HG03039 (cell line): ENCODE data around the gene PRKAG3.

ENCODE experiments used
- ATAC-seq: cut with Tn5 transposase; IDR thresholded peaks from one replicate; pipeline ENCODE4 v1.9.1; 2021; ENCODE audit warnings: mild to moderate bottlenecking, moderate library complexity; ENCODE audit not compliant: unreplicated experiment

The PRKAG3 gene

GRCh38 chr2:218831378-218831990, at the start of gene PRKAG3:
Gene PRKAG3, minus strand, starts transcription at chr2:218831803.
- ATAC-seq, result no peak

DNA sequence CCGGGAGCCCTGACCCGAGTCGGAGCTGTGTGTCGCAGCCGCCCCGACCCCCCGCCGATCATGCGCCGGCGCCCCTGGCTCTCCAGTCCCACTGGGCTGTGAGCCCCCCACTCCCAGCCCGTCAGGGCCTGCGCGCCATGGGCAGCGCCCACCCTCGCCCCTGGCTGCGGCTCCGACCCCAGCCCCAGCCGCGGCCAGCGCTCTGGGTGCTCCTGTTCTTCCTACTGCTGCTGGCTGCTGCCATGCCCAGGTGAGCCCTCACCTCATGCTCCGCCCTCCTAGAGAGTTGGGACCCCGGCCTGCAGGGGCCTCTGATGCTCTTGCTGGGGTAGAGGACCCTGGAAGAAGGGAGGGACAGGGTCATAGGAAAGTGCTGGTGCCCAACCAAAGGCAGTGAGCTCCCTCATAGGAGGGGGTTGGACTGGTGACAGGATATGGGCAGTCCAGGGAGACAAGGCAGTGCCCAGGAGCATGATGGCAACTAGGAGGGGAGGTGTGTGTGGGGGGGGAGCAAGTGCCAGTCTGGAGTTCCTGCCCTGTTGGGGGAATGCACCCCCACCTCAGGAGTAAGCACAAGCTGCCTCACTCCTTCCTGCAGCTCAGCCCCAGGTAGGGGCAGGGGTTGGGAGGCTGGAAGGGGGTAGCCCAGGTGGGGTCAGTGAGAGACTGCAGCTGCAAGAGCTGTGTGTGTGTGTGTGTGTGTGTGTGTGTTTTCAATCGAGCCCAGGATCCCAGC, 49.4 kb upstream of the PRKAG3 start:
- no peak for ATAC-seq

- no peak for ATAC-seq
Observed at GRCh38 chr2:218880102-218880858, 48.7 kb upstream of the PRKAG3 start, which contains the start of gene WNT10A. Gene WNT10A, plus strand, starts transcription at chr2:218880852. Its CDS starts 144 bp downstream, at chr2:218880996.

- ATAC-seq, result no peak
Observed at GRCh38 chr2:218879776-218880101, 48.1 kb upstream of the PRKAG3 start.

- no peak for ATAC-seq
Observed at GRCh38 chr2:218878926-218879761, 47.5 kb upstream of the PRKAG3 start.

DNA sequence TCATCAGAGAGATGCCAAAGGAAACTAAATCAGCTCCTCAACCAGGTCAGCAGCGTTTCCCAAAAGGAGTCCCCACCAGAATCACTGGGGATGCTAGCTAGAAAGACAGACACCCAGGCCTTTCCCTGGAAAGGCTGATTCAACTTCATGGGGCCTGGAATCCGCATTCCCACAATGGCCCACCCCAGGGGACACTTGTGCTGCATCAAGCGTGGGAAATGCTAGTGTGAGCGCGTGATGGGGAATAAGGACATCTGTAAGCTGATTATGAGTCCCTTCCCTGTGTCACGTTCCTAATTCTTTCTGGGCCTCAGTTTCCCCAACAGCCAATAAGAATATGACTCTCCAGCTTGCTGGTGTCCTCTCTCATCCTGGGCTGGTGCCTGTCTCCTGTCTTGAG, 46.9 kb upstream of the PRKAG3 start:
- no peak for ATAC-seq

GRCh38 chr2:218877891-218878290, 46.3 kb upstream of the PRKAG3 start:
- ATAC-seq, result no peak

GRCh38 chr2:218877331-218877730, 45.7 kb upstream of the PRKAG3 start:
- ATAC-seq, result no peak

GRCh38 chr2:218876562-218877219, 45.1 kb upstream of the PRKAG3 start:
- no peak for ATAC-seq

DNA sequence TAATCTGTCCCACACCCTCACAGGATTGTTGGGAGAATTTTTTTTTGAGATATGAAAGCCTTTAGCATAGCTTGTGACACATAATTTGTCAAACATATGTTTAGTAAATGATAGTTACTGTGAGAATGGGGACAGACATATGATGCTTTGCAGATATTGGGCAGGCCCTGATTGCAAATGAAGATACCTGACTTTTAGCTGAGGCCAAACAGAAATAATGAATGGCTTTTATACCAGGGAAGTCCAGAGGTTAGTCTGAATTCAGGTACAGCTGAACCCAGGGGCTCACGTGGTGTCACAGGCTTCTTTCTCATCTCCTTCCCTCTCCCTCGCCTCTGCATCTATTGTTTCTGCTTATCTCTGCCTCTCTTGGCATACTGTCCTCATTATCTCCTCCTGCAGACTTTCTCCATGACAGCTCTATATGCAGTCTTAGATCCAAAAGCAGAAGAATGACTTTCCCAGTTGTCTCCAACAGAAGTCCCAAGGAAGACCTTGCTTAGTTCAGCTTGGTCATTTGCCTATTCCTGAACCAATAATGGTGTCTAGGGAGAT, 44.2 kb upstream of the PRKAG3 start:
- ATAC-seq, result no peak

- no peak for ATAC-seq
Observed at GRCh38 chr2:218873359-218874194, 42.0 kb upstream of the PRKAG3 start.

DNA sequence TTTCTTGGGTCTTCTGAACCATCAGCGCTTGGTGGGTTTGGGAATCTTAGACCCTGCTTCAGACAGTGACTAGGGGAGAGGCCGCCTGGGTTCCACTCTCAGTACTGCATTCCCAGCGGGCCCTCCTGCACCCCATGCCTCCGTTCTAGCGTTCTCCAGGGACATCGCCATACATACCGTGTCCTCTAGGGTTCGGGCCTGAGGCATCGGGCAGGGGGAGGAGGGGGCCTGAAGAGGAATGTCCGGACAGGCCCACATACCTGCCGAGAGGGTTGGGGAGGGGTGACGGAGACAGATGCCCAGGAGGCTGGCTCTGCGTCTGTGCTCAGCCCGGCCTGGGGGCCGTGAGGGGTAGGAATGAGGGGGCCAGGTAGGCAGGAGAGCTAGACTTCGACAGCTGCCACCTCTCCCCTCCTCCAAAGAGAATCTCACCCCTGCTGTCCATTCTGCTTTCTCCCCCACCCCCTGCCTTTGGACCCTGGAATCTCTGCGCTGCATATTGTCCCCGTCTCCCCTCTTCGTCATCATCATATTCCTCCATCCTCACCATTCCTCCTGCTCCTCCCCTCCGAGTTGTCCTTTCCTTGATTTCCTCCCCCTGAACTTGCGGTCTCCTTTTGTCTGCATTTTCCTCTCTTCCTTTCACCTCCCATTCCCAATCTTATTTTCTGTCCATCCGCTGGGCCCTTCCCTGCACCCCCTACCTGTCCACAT, 41.2 kb upstream of the PRKAG3 start:
- ATAC-seq, result no peak

- no peak for ATAC-seq
Observed at GRCh38 chr2:218871345-218872302, 40.0 kb upstream of the PRKAG3 start.

- no peak for ATAC-seq
Observed at GRCh38 chr2:218870984-218871344, 39.4 kb upstream of the PRKAG3 start.

- no peak for ATAC-seq
Observed at GRCh38 chr2:218869064-218869463, 37.5 kb upstream of the PRKAG3 start.

DNA sequence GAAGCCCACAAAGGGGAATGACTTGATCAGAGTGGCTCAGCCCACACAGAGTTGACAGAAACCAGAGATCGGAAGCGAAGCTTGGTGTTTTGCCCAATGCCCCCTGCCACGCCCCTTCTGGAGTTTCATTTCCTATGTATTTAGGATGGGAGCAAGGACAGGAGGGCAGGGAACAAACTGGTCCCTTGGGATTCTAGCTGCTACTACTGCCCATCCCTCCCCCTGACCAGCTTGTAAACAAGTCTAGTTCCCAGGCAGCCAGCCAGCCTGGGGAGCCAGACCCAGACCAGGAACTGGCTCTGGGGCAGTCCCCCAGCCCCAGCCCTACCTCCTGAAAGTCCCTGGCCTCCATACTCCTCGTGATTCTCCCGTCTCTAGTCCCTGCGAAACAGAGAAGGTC, 36.3 kb upstream of the PRKAG3 start:
- ATAC-seq, result no peak

GRCh38 chr2:218865999-218866398, 34.4 kb upstream of the PRKAG3 start:
- no peak for ATAC-seq

GRCh38 chr2:218865396-218865795, 33.8 kb upstream of the PRKAG3 start:
- ATAC-seq, result no peak
